Endodermal cell (in vitro differentiated cells): ENCODE data around the gene RBFOX1. TPM values are rescaled to one million over a fixed set of nuclear protein-coding genes. Genes with fewer than 3 reads are reported as not detected.

Experiments
- DNase-seq: peaks from one replicate; pipeline ENCODE4 v3.0.0-alpha.2; 2017
- H3K27ac ChIP-seq: 2 replicates; pipeline ENCODE4 v1.5.1; 2013; ENCODE audit warnings: mild to moderate bottlenecking, low read depth, low read length, moderate library complexity
- H3K27me3 ChIP-seq: 2 replicates; pipeline ENCODE4 v1.6.1; 2013; ENCODE audit warnings: mild to moderate bottlenecking, low read length, moderate library complexity; ENCODE audit not compliant: insufficient read depth, control insufficient read depth, poor library complexity, severe bottlenecking
- H3K36me3 ChIP-seq: 2 replicates; pipeline ENCODE4 v1.7.0; 2013; ENCODE audit warnings: mild to moderate bottlenecking, low read length, moderate library complexity; ENCODE audit not compliant: control insufficient read depth, insufficient read depth
- H3K4me1 ChIP-seq: one replicate; pipeline ENCODE4 v1.7.0; 2013; ENCODE audit warnings: low read length; ENCODE audit not compliant: control insufficient read depth, insufficient read depth
- H3K4me3 ChIP-seq: 2 replicates; pipeline ENCODE4 v1.5.1; 2013; ENCODE audit warnings: mild to moderate bottlenecking, low read length, moderate library complexity
- H3K9ac ChIP-seq: 2 replicates; pipeline ENCODE4 v1.6.1; 2013; ENCODE audit warnings: mild to moderate bottlenecking, low read length, moderate library complexity; ENCODE audit not compliant: poor library complexity, severe bottlenecking; ENCODE audit errors: extremely low read depth
- H3K9me3 ChIP-seq: 2 replicates; pipeline ENCODE4 v1.6.1; 2013; ENCODE audit warnings: mild to moderate bottlenecking, low read length, moderate library complexity; ENCODE audit not compliant: control insufficient read depth
- H3K27ac Mint-ChIP-seq: 2 replicates; pipeline ENCODE4 v1.8.0; 2020; ENCODE audit warnings: mixed read lengths
- H3K27me3 Mint-ChIP-seq: 2 replicates; pipeline ENCODE4 v1.8.0; 2021; ENCODE audit warnings: mild to moderate bottlenecking, mixed read lengths; ENCODE audit not compliant: insufficient read depth
- H3K36me3 Mint-ChIP-seq: 2 replicates; pipeline ENCODE4 v1.8.0; 2020; ENCODE audit warnings: low read depth, mixed read lengths
- H3K4me1 Mint-ChIP-seq: 2 replicates; pipeline ENCODE4 v1.8.0; 2020; ENCODE audit warnings: mixed read lengths
- H3K4me3 Mint-ChIP-seq: 2 replicates; pipeline ENCODE4 v1.8.0; 2020; ENCODE audit warnings: mild to moderate bottlenecking, moderate library complexity, mixed read lengths
- H3K9me3 Mint-ChIP-seq: 2 replicates; pipeline ENCODE4 v1.8.0; 2020; ENCODE audit warnings: mild to moderate bottlenecking, mixed read lengths
- CTCF ChIP-seq: fragments of 200-600 bp; sonication (generic); conservative IDR thresholded peaks from 2 replicates; pipeline ENCODE4 v1.5.0; 2021; ENCODE audit warnings: antibody characterized with exemption, mild to moderate bottlenecking
- WGBS, 2 experiments: methylation state at CpG; one replicate each; pipeline versions ENCODE4 v1.1.5 to v1.1.7; 2013; ENCODE audit warnings: missing lambda C conversion rate in 2 of 2, mixed read lengths in 1 of 2; ENCODE audit not compliant: insufficient coverage in 1 of 2, insufficient read length in 1 of 2; 5-methylcytosine and 5-hydroxymethylcytosine counted together
- total RNA-seq, 2 donors: library from RNA; stranded (reverse); fragmentation: NEBNext Ultra II Directional in 1 of 2; extraction: Animal tissue kit (Norgen Biotek cat#: 25700) in 1 of 2; gene quantifications; 2 replicates in 1 of 2; 3 replicates in 1 of 2; pipeline ENCODE4 v1.2.1, GENCODE V29; 2021

RBFOX1 gene
- total RNA-seq, 2 donors from 2014 or later = 2.6 to 2.7 TPM

DNA sequence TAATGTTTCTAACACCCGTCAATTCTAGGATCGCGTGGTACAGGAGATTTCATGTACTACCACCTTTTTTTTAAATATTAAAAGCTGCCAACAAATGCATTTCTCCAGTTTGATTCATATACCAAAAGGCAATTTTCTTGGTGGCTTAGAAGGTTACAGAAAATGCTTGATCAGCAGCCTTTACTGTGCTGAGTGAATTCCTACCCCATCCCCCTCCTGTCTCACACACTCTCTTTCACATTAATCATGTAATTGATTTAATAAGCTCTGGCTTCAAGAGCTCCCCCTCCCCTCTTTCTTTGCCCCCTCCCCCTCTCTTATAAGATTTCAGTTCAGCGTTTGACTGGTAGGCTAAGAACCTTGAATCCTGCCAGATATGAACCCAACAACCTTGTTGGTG lies 110.5 kb downstream of the RBFOX1 start:
- Mint-ChIP-seq H3K27me3 (no peaks in the 10 kb centered on the region), H3K36me3 (no peaks in the 10 kb centered on the region), H3K4me1 (peaks cover 20% of the 10 kb centered on the region), H3K9me3 (peaks cover 2% of the 10 kb centered on the region), H3K4me3 (no peak overlapping the region), H3K27ac (no peak overlapping the region)
- Histone ChIP-seq H3K27ac (no peak overlapping the region), H3K27me3 (no peaks in the 10 kb centered on the region), H3K4me1 (no peaks in the 10 kb centered on the region), H3K9me3 (no peaks in the 10 kb centered on the region), H3K4me3 (no peak overlapping the region), H3K9ac (no peak overlapping the region), H3K36me3 (no peaks in the 10 kb centered on the region)
- 92 to 94% methylated on average over 3 to 4 of the region's 4 CpGs for WGBS, 2 experiments
- DNase-seq = no peak
- TF ChIP-seq CTCF = no peak

GRCh38 chr16:7443648-7444365 lies 111.2 kb downstream of the RBFOX1 start:
- Mint-ChIP-seq H3K27me3 (no peaks in the 10 kb centered on the region), H3K27ac (no peak overlapping the region), H3K9me3 (peaks cover 2% of the 10 kb centered on the region), H3K4me3 (no peak overlapping the region), H3K4me1 (peaks cover 20% of the 10 kb centered on the region), H3K36me3 (no peaks in the 10 kb centered on the region)
- no peak for DNase-seq
- Histone ChIP-seq H3K36me3 (no peaks in the 10 kb centered on the region), H3K4me1 (no peaks in the 10 kb centered on the region), H3K27me3 (no peaks in the 10 kb centered on the region), H3K27ac (no peak overlapping the region), H3K4me3 (no peak overlapping the region), H3K9ac (no peak overlapping the region), H3K9me3 (no peaks in the 10 kb centered on the region)
- TF ChIP-seq CTCF = no peak
- WGBS, 2 experiments = 81 to 88% methylated on average over 8 to 11 of the region's 11 CpGs

GRCh38 chr16:7449306-7449705 lies 116.7 kb downstream of the RBFOX1 start:
- no peak overlapping the region for H3K4me3 Mint-ChIP-seq
- Histone ChIP-seq H3K27me3 (no peaks in the 10 kb centered on the region), H3K27ac (no peak overlapping the region), H3K9ac (no peak overlapping the region), H3K36me3 (no peaks in the 10 kb centered on the region), H3K4me1 (no peaks in the 10 kb centered on the region), H3K9me3 (no peaks in the 10 kb centered on the region), H3K4me3 (no peak overlapping the region)
- H3K36me3 Mint-ChIP-seq = no peaks in the 10 kb centered on the region
- peaks cover 25% of the 10 kb centered on the region for H3K4me1 Mint-ChIP-seq
- H3K9me3 Mint-ChIP-seq = peaks cover 2% of the 10 kb centered on the region
- no peak for DNase-seq
- H3K27ac Mint-ChIP-seq = no peak overlapping the region
- WGBS, 2 experiments = 92 to 100% methylated on average over 2 to 3 of the region's 3 CpGs
- no peak for TF ChIP-seq CTCF
- H3K27me3 Mint-ChIP-seq = no peaks in the 10 kb centered on the region
